NCI-H2107 (cell line): Measurements from ENCODE around the gene PMVK.
A peak's percentile ranks its signal among the peaks of the same experiment; 100 is the strongest.

ENCODE experiments used
- DNase-seq: peaks from one replicate; lab custom pipeline; 2025; lab: John Stamatoyannopoulos, UW

The PMVK gene

DNA sequence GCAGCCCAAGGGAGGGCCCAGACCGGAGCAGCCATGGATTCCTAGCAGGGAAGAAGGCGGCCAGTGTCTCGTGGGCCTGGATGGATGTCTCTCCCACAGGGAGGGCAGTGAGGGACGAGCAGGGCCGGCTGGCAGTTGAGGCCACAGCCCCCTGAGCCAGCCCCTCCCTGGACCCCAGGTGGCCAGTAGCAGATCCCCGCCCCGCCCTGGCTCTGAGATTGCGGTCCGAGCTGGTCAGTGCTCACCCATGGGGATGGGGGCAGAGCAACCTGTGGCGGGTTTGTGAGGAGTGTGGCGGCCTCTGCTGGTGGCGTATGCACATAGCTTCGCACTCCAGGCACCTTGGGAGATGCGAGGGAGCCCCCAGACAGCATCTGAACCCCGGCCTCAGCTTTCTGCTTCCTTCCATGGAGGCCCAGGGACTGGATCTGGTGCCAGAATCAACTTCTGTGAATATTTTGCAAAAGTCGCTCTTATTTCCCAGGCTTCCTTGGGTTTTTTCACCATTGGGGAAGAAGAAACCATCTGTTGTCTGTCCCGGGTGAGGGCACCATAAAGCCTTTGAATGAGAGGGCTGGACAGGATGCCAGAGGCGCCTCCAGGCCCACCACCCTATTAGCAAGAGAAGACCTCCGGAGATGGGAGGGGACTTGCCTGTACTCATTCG, 58.0 kb downstream of the PMVK start:
- peak; percentile 54 for DNase-seq

GRCh38 chr1:154877370-154877974, 59.0 kb downstream of the PMVK start:
- no peak for DNase-seq

GRCh38 chr1:154876842-154877369, 59.6 kb downstream of the PMVK start:
- no peak for DNase-seq
